HG02678 (cell line): ENCODE results near the gene CNKSR1.
"Not testable (repeated sequence)": the region's sequence is repeated elsewhere in the genome, so short reads cannot be mapped to it uniquely, and the experiment has no call there.

Source experiments
- ATAC-seq: cut with Tn5 transposase; IDR thresholded peaks from one replicate; pipeline ENCODE4 v1.9.1; 2021; ENCODE audit warnings: mild to moderate bottlenecking, moderate library complexity; ENCODE audit not compliant: unreplicated experiment

Gene CNKSR1

GRCh38 chr1:26225033-26225831 lies 47.9 kb downstream of the CNKSR1 start:
- no peak for ATAC-seq

GRCh38 chr1:26230682-26231081 lies 53.4 kb downstream of the CNKSR1 start:
- not testable (repeated sequence) for ATAC-seq

GRCh38 chr1:26233903-26234643 lies 56.8 kb downstream of the CNKSR1 start, which contains the start of gene CEP85:
Gene CEP85 (plus strand): TSS chr1:26234200. CDS start chr1:26239784, 5,584 bp downstream.
- peak; percentile 95 for ATAC-seq

GRCh38 chr1:26234644-26235370 lies 57.5 kb downstream of the CNKSR1 start:
- ATAC-seq, result no peak

- no peak for ATAC-seq
These were observed 60.1 kb downstream of the CNKSR1 start for GRCh38 chr1:26237230-26237966.
